ENCODE data around the gene WFIKKN1.

The WFIKKN1 gene

GRCh38 chr16:637081-638018, 6.6 kb downstream of the WFIKKN1 start:
- DNase-seq (ENCODE audit: low read depth): peak; percentile 76

- DNase-seq (ENCODE audit: low read depth): no peak
These were observed 7.3 kb downstream of the WFIKKN1 start for GRCh38 chr16:638034-638543.

GRCh38 chr16:638836-639235, 8.1 kb downstream of the WFIKKN1 start:
- no peak for DNase-seq (ENCODE audit: low read depth)

- DNase-seq (ENCODE audit: low read depth): no peak
These were observed 9.8 kb downstream of the WFIKKN1 start for GRCh38 chr16:640614-641013.

GRCh38 chr16:641326-642188, 10.8 kb downstream of the WFIKKN1 start, which contains the start of gene MCRIP2:
TSS of gene MCRIP2 (plus strand) at chr16:641828. CDS start at chr16:641992, 164 bp downstream.
- DNase-seq (ENCODE audit: low read depth): peak; percentile 77

- peak; percentile 36 for DNase-seq (ENCODE audit: low read depth)
These were observed 11.6 kb downstream of the WFIKKN1 start for GRCh38 chr16:642189-643049.

- DNase-seq (ENCODE audit: low read depth): no peak
These were observed 12.2 kb downstream of the WFIKKN1 start for GRCh38 chr16:643050-643368.

- no peak for DNase-seq (ENCODE audit: low read depth)
These were observed 13.8 kb downstream of the WFIKKN1 start for GRCh38 chr16:644556-644955.

GRCh38 chr16:645852-646678, 15.3 kb downstream of the WFIKKN1 start:
- DNase-seq (ENCODE audit: low read depth): peak; percentile 28

GRCh38 chr16:646679-647172, 15.9 kb downstream of the WFIKKN1 start:
- no peak for DNase-seq (ENCODE audit: low read depth)

- no peak for DNase-seq (ENCODE audit: low read depth)
These were observed 16.6 kb downstream of the WFIKKN1 start for GRCh38 chr16:647173-647902.

- peak; percentile 19 for DNase-seq (ENCODE audit: low read depth)
These were observed 17.4 kb downstream of the WFIKKN1 start for GRCh38 chr16:648071-648780.

- peak; percentile 86 for DNase-seq (ENCODE audit: low read depth)
These were observed 18.2 kb downstream of the WFIKKN1 start, which contains the start of gene WDR90 for GRCh38 chr16:648781-649589. TSS of gene WDR90 (plus strand) at chr16:649365. CDS start at chr16:649417, 52 bp downstream.

GRCh38 chr16:649631-650030, 18.8 kb downstream of the WFIKKN1 start:
- no peak for DNase-seq (ENCODE audit: low read depth)

- DNase-seq (ENCODE audit: low read depth): no peak
These were observed 21.1 kb downstream of the WFIKKN1 start for GRCh38 chr16:651844-652243.

- no peak for DNase-seq (ENCODE audit: low read depth)
These were observed 21.9 kb downstream of the WFIKKN1 start for GRCh38 chr16:652454-653305.

GRCh38 chr16:654034-654433, 23.2 kb downstream of the WFIKKN1 start:
- no peak for DNase-seq (ENCODE audit: low read depth)
